ENCODE data around the gene KRT85. TPM values are rescaled to one million over a fixed set of nuclear protein-coding genes. Genes with fewer than 3 reads are reported as not detected.
A peak's percentile ranks its signal among the peaks of the same experiment; 100 is the strongest.

The KRT85 gene
- total RNA-seq: not detected
- polyA plus RNA-seq: not detected
- not detected for total RNA-seq

DNA sequence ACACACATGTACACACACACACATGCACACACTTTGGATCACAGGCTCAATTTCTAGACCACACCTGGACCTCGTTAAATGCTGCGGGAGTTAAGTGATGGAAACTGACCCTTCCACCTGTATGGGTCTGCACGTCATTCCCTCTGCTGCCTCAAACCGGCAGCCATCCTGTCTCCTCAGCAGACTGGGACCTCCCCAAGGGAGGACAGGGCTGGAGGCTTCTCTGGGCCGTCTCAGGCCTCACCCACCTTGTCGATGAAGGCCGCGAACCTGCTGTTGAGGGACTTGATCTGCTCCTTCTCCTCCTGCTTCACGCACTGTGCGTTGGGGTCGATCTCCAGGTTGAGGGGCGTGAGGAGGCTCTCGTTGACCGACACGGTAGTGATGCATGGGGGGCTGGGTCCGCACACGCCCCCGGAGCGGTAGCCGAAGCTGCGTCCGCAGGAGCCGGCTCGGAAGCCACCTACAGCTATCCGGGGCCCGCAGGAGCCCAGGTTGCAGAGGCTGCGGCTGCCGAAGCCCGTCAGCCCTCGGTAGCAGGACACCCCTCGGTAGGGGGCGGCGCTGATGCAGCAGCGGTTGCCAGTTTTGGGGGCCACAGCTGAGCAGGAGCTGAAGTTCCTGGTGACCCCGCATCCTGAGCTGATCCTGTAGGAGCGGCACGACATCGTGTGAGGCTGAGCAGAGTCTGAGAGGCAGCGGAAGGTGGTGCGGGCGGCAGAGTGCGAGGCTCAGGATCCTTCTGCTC is at the start of gene KRT85:
KRT85 (minus strand) TSS at position 744 of the 748 bp plus-strand sequence; CDS start at position 668, 76 bp downstream.
- Mint-ChIP-seq H3K27me3 (peaks cover 5 to 22% (median 9%) of the 10 kb centered on the region in 5 donors), H3K27ac (no peak within 1 kb of the TSS), H3K4me1 (no peaks in the 10 kb centered on the region), H3K9me3 (no peaks in the 10 kb centered on the region), H3K36me3 (no peaks in the 10 kb centered on the region), H3K4me3 (peak within 1 kb of the TSS in 1 of 10 donors; percentile 15)
- H3K36me3 ChIP-seq (ENCODE audit: control insufficient read depth in 2 of 3, insufficient read depth in 3 of 3, low read length in 3 of 3): no peaks in the 10 kb centered on the region
- H3K4me3 ChIP-seq (ENCODE audit: low read length): no peak within 1 kb of the TSS
- no peaks in the 10 kb centered on the region for H3K27me3 ChIP-seq (ENCODE audit: control insufficient read depth in 2 of 2, insufficient read depth in 2 of 2, low read length in 2 of 2)
- H3K9me3 ChIP-seq (ENCODE audit: control insufficient read depth in 2 of 3, low read length in 3 of 3): no peaks in the 10 kb centered on the region
- ChIA-PET POLR2A (no interaction called here), CTCF (no interaction called here)
- no peak for ATAC-seq
- H3K27ac ChIP-seq (ENCODE audit: low read depth, low read length): no peak within 1 kb of the TSS
- no peak for DNase-seq
- intact Hi-C loops (cut with micrococcal nuclease): no loop called here
- H3K4me1 ChIP-seq (ENCODE audit: control insufficient read depth in 2 of 2, insufficient read depth in 2 of 2, low read length in 2 of 2): no peaks in the 10 kb centered on the region

- no peaks in the 10 kb centered on the region for H3K36me3 Mint-ChIP-seq
- H3K9me3 ChIP-seq (ENCODE audit: control insufficient read depth in 2 of 3, low read length in 3 of 3): no peaks in the 10 kb centered on the region
- no peak overlapping the region for H3K27ac ChIP-seq (ENCODE audit: low read depth, low read length)
- intact Hi-C loops (cut with micrococcal nuclease): no loop called here
- ChIA-PET CTCF (no interaction called here), POLR2A (no interaction called here)
- DNase-seq (no peak), ATAC-seq (no peak)
- no peaks in the 10 kb centered on the region for H3K4me1 ChIP-seq (ENCODE audit: control insufficient read depth in 2 of 2, insufficient read depth in 2 of 2, low read length in 2 of 2)
- H3K4me1 Mint-ChIP-seq: peaks cover 0 to 5% (median 0%) of the 10 kb centered on the region in 7 donors
- H3K4me3 ChIP-seq (ENCODE audit: low read length): no peak overlapping the region
- H3K36me3 ChIP-seq (ENCODE audit: control insufficient read depth in 2 of 3, insufficient read depth in 3 of 3, low read length in 3 of 3): no peaks in the 10 kb centered on the region
- no peak overlapping the region for H3K27ac Mint-ChIP-seq
- H3K27me3 Mint-ChIP-seq: peaks cover 0 to 15% (median 10%) of the 10 kb centered on the region in 5 donors
- H3K27me3 ChIP-seq (ENCODE audit: control insufficient read depth in 2 of 2, insufficient read depth in 2 of 2, low read length in 2 of 2): no peaks in the 10 kb centered on the region
- no peak overlapping the region for H3K4me3 Mint-ChIP-seq
- H3K9me3 Mint-ChIP-seq: peaks cover 0 to 1% (median 0%) of the 10 kb centered on the region in 11 donors
Observed at GRCh38 chr12:52416795-52417194, 49.5 kb upstream of the KRT85 start.

DNA sequence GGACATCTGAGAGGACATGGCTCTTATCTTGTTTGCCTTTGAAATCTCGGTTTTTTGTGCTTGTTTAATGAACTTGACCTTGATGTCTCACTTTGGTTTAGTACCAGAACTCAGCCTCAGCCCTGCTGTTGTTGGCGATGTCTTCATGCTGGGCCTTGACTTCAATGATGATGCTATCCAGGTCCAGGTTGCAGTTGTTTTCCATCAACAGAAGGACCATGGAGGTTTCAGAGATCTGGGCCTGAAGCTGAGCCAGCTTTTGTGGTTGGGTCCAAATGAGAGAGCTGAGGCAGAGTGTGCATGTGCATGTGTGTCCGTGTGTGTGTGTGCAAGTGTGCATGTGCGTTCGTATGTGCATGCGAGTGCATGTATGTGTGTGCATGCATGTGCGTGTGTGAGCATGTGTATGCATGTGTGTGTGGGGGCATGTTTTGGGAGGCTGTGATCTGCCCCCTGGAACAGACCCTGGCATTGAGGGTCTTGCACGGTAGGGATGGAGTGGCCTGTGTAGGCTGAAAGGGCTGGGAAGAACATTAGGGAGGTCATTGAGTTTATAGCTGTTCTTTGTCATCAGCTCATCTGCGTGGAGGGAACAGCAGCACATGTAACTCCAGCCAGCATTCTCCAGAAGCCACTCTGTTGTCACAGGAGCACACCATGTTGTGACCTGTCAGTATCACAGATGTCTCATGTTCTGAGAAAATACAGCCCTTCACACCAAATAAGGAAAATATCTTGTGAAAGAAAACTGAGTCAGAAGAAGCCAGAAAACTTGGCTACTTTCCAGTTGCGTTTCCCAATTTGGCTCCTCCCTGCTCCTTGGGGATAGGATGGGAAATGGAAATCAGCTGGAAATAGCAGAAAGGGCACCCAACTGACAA is 48.8 kb upstream of the KRT85 start:
- no peaks in the 10 kb centered on the region for H3K9me3 ChIP-seq (ENCODE audit: control insufficient read depth in 2 of 3, low read length in 3 of 3)
- intact Hi-C loops (cut with micrococcal nuclease): no loop called here
- Mint-ChIP-seq H3K27me3 (peaks cover 0 to 17% (median 10%) of the 10 kb centered on the region in 5 donors), H3K36me3 (no peaks in the 10 kb centered on the region), H3K9me3 (peaks cover 0 to 1% (median 0%) of the 10 kb centered on the region in 11 donors), H3K4me3 (no peak overlapping the region), H3K27ac (no peak overlapping the region), H3K4me1 (peaks cover 0 to 5% (median 0%) of the 10 kb centered on the region in 7 donors)
- H3K27ac ChIP-seq (ENCODE audit: low read depth, low read length): no peak overlapping the region
- ATAC-seq: no peak
- ChIA-PET CTCF (no interaction called here), POLR2A (no interaction called here)
- no peaks in the 10 kb centered on the region for H3K4me1 ChIP-seq (ENCODE audit: control insufficient read depth in 2 of 2, insufficient read depth in 2 of 2, low read length in 2 of 2)
- DNase-seq: no peak
- H3K27me3 ChIP-seq (ENCODE audit: control insufficient read depth in 2 of 2, insufficient read depth in 2 of 2, low read length in 2 of 2): no peaks in the 10 kb centered on the region
- H3K36me3 ChIP-seq (ENCODE audit: control insufficient read depth in 2 of 3, insufficient read depth in 3 of 3, low read length in 3 of 3): no peaks in the 10 kb centered on the region
- H3K4me3 ChIP-seq (ENCODE audit: low read length): no peak overlapping the region

- POLR2A ChIA-PET: no interaction called here
- intact Hi-C loops (cut with micrococcal nuclease): no loop called here
- Mint-ChIP-seq H3K9me3 (peaks cover 0 to 6% (median 0%) of the 10 kb centered on the region in 11 donors), H3K4me1 (peaks cover 0 to 4% (median 0%) of the 10 kb centered on the region in 7 donors), H3K27ac (no peak overlapping the region), H3K4me3 (no peak overlapping the region), H3K36me3 (no peaks in the 10 kb centered on the region), H3K27me3 (peaks cover 0 to 17% (median 10%) of the 10 kb centered on the region in 5 donors)
- CTCF ChIA-PET: no interaction called here
- Histone ChIP-seq H3K36me3 (ENCODE audit: control insufficient read depth in 2 of 3, insufficient read depth in 3 of 3, low read length in 3 of 3) (no peaks in the 10 kb centered on the region), H3K27me3 (ENCODE audit: control insufficient read depth in 2 of 2, insufficient read depth in 2 of 2, low read length in 2 of 2) (no peaks in the 10 kb centered on the region), H3K4me3 (ENCODE audit: low read length) (no peak overlapping the region), H3K9me3 (ENCODE audit: control insufficient read depth in 2 of 3, low read length in 3 of 3) (no peaks in the 10 kb centered on the region), H3K27ac (ENCODE audit: low read depth, low read length) (no peak overlapping the region), H3K4me1 (ENCODE audit: control insufficient read depth in 2 of 2, insufficient read depth in 2 of 2, low read length in 2 of 2) (no peaks in the 10 kb centered on the region)
- DNase-seq (no peak), ATAC-seq (no peak)
Observed at GRCh38 chr12:52414936-52415335, 47.7 kb upstream of the KRT85 start.

GRCh38 chr12:52413782-52414345 is 46.6 kb upstream of the KRT85 start:
- H3K4me3 Mint-ChIP-seq: no peak overlapping the region
- no peaks in the 10 kb centered on the region for H3K4me1 Mint-ChIP-seq

GRCh38 chr12:52413202-52413601 is 45.9 kb upstream of the KRT85 start:
- no peak for ATAC-seq
- intact Hi-C loops (cut with micrococcal nuclease): no loop called here
- no peak overlapping the region for H3K4me3 Mint-ChIP-seq
- H3K9me3 Mint-ChIP-seq: peaks cover 0 to 11% (median 0%) of the 10 kb centered on the region in 11 donors
- no peaks in the 10 kb centered on the region for H3K36me3 Mint-ChIP-seq
- Histone ChIP-seq H3K4me3 (ENCODE audit: low read length) (no peak overlapping the region), H3K36me3 (ENCODE audit: control insufficient read depth in 2 of 3, insufficient read depth in 3 of 3, low read length in 3 of 3) (no peaks in the 10 kb centered on the region), H3K27me3 (ENCODE audit: control insufficient read depth in 2 of 2, insufficient read depth in 2 of 2, low read length in 2 of 2) (no peaks in the 10 kb centered on the region), H3K9me3 (ENCODE audit: control insufficient read depth in 2 of 3, low read length in 3 of 3) (no peaks in the 10 kb centered on the region), H3K4me1 (ENCODE audit: control insufficient read depth in 2 of 2, insufficient read depth in 2 of 2, low read length in 2 of 2) (no peaks in the 10 kb centered on the region), H3K27ac (ENCODE audit: low read depth, low read length) (no peak overlapping the region)
- peaks cover 0 to 23% (median 10%) of the 10 kb centered on the region in 5 donors for H3K27me3 Mint-ChIP-seq
- POLR2A ChIA-PET: no interaction called here
- CTCF ChIA-PET: no interaction called here
- no peak overlapping the region for H3K27ac Mint-ChIP-seq
- H3K4me1 Mint-ChIP-seq: no peaks in the 10 kb centered on the region
- no peak for DNase-seq

More at GRCh38 chr12:52413782-52414345, 46.6 kb upstream of the KRT85 start:
- no peaks in the 10 kb centered on the region for H3K27me3 ChIP-seq (ENCODE audit: control insufficient read depth in 2 of 2, insufficient read depth in 2 of 2, low read length in 2 of 2)
- Mint-ChIP-seq H3K27me3 (peaks cover 0 to 17% (median 10%) of the 10 kb centered on the region in 5 donors), H3K9me3 (peaks cover 0 to 6% (median 0%) of the 10 kb centered on the region in 11 donors), H3K27ac (no peak overlapping the region), H3K36me3 (no peaks in the 10 kb centered on the region)
- ChIA-PET POLR2A (no interaction called here), CTCF (interaction anchor here (0.6 kb wide), 1 partner anchor 66 kb away, joined by 3 read pairs; no protein-coding TSS in a partner anchor)
- no peaks in the 10 kb centered on the region for H3K4me1 ChIP-seq (ENCODE audit: control insufficient read depth in 2 of 2, insufficient read depth in 2 of 2, low read length in 2 of 2)
- intact Hi-C loops (cut with micrococcal nuclease): no loop called here
- H3K9me3 ChIP-seq (ENCODE audit: control insufficient read depth in 2 of 3, low read length in 3 of 3): no peaks in the 10 kb centered on the region
- no peak for DNase-seq
- ATAC-seq: no peak
- H3K4me3 ChIP-seq (ENCODE audit: low read length): no peak overlapping the region
- no peak overlapping the region for H3K27ac ChIP-seq (ENCODE audit: low read depth, low read length)
- no peaks in the 10 kb centered on the region for H3K36me3 ChIP-seq (ENCODE audit: control insufficient read depth in 2 of 3, insufficient read depth in 3 of 3, low read length in 3 of 3)
